HG03097 (cell line): ENCODE data around the gene PADI2.

Experiments used
- ATAC-seq: cut with Tn5 transposase; IDR thresholded peaks from one replicate; pipeline ENCODE4 v1.9.1; 2021; ENCODE audit not compliant: unreplicated experiment, low FRiP score

PADI2 gene

DNA sequence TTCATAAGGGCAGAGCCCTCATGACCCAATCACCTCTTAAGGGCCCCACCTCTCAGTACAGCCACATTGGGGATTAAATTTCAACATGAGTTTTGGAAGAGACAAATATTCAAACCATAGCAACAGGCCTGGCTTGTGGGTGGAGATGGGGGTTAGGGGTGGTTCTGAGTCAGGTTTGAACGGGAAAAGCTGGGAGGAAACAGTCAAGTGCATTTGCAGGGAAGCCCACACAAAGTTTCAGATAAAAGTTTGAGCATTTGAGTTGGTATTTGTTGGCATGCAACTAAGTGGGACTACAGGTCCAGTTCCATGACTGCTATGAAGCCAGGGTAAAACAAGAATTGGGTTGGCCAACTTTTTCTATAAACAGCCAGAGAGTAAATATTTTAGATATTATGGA lies 21.0 kb upstream of the PADI2 start:
- no peak for ATAC-seq

DNA sequence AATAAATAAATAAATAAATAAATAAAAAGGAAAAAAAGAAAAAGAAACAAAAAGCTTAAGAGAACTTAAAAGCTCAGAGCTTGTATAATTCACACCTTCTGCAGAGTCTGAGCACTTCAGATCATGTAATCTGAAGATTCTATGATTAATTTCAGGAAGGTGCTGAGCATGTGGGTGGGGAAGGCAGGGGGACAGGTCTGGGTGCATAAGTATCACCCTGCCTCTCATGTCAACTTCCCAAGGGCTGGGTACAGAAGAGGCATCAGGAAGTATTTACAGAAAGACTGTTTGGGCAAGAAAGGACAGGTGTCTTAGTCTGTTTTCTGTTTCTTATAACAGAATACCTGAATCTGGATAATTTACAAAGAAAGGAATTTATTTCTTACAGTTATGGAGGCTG lies 20.4 kb upstream of the PADI2 start:
- ATAC-seq, result no peak

DNA sequence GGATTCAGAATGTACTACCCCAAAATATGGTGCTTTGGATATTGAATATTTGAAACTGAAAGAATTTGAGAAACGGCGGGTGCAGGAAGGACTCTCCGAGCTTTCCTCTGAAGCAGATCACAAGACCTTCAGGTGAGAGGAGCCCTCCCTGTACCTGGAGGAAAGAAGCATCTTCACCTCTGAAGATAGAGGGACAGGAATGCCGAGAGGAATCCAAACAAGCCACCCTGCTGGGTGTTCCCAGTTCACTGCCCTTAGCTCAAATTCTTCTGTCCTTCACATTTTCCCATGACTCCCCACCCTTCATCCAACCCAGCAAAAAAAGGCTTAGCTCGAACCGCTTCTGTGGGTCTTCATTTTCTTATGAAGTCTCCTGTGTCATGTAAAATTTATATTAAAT lies 18.2 kb upstream of the PADI2 start:
- ATAC-seq, result no peak

DNA sequence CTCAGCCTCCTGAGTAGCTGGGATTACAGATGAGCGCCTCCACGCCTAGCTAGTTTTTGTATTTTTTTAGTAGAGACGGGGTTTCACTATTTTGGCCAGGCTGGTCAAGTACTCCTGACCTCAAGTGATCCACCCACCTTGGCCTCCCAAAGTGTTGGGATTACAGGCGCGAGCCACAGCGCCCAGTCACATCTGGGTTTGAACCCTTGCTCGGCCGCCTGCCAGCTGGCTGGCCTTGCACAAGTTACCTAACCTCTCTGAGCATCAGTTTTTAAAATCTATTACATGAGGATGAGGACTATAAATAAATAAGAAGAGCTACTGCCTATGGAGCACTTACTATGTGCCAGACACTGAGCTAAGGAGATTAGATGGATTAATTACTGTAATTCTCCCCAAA lies 17.7 kb upstream of the PADI2 start:
- ATAC-seq, result no peak

DNA sequence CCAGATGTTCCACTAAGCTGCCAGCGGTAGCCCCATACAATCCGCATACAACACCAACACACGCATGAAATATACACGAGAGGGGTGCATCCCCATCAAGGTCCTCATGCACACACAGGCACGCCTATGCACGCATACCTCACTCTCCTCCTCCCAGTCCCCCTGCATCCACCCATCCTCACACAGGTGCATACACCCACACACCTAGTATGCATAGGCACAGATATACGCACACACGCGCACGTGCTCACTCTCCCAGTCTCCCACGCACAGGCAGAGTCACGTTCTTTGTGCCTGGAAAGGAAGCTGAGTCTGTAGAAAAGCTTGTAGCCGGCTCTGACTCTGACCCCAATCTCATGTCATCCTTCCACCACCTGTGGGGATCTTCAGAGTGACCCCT lies 16.9 kb upstream of the PADI2 start:
- no peak for ATAC-seq

DNA sequence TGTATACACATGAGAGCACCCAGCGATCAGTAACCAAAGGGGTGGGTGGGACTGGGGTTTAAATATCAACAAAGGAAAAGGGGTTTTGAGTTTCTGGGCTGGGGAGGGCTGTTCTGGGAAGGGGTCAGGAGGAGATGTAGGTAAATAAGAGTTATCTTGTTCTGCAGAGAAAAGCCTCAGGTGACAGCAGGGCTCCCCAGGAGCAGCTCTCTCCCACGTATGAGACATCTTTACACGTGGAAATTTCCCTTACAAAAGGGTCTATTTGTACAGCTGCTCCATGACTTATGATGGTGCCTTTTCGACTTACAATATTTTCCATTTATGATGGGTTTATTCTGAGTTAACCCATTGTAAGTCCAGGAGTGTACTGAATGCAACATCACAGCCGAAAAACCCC lies 16.3 kb upstream of the PADI2 start:
- ATAC-seq, result no peak

DNA sequence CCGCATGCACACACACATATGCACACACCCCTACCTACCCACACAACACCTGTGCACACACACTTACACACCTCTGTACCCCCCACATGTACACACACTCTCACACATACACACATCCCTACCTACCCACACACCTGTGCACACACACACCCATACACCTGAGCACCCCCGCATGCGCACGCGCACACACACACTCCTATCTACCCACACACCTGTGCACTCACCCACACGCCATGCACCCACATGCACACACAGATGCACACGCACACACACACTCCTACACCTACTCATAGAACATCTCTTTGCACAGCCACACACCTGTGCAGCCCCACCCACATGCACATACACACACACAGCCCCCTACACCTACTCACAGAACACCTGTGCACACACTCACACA lies 15.5 kb upstream of the PADI2 start:
- ATAC-seq, result no peak

DNA sequence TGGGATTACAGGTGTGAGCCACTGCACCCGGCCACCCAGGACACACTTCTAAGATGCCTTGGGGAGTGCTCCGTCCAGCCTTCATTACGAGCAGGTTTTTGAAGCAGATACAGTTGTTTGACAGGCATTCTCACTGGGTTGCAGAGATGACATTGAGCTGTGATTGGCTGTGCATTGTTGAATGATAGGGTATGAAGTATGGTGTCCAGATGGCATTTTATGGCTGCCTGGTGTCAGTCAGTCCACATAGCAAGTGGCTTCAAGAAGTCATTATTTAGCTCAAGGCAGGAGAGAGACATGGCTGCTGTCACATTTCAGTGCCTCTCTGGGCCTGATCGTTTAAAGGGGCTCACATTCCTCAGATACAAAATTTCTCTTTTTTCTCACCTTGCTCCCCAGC lies 14.8 kb upstream of the PADI2 start:
- no peak for ATAC-seq

DNA sequence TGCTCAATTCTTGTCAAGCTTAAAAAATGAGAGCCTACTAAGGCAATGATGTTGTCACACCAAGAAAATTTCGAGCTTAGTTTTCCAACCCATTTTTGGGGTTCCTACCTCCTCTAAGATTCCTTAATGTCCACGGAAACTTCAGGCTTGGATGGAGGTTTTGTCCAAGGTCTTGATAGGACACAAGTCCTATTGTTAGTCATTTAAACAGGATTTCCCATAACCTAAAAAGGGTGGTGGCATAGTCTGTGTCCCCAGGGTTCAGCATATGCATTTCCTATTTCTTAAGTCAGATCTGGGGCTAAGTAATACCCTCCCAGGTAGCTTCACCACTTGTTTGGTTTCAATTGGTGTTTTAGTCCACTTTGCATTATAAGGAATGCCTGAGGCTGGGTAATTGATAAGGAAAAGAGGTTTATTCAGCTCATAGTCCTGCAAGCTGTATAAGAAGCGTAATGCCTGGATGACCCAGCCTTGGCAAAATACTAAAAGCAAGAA lies 10.9 kb upstream of the PADI2 start:
- no peak for ATAC-seq

DNA sequence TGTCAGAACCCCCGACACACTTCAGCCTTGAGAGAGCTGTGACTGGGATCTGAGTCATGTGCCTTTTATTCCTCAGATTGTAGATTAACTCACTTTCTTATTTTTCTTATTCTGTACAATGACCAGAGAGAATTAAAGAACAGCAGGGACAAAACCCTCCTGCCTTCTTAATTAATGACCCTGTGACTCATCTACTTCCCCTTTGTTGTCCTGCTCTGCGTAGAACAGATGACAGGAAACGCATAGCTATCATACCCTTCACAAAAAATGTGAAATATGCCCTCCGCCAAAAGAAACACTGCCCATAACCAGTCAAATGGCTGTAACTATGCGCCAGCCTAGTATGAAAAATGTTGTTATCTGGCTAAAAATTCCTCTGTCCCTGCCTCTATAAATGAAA lies 9.1 kb upstream of the PADI2 start:
- ATAC-seq, result no peak

DNA sequence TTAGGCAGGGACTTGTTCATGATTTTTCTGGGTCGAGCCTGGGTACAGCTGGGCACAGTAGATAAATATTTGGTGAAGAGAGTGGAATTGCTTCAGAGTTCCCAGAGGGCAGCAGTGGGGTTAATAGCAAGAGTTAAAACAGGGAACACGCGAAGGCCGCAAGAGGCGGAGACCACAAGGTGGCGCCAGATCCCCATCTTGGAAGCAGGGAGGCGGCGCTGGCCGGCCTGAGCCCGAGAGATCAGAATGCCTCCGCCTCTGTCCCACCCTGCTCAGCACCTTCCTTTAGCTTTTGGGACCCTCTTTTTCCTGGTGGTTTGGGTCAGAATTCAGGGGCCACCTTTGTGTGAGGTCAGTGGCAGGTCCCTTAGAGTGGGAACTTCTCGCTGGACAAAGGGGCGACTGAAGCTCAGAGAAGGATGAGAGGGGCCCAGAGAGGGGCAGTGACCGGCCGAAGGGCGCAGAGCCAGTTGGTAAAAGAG lies 6.5 kb upstream of the PADI2 start:
- no peak for ATAC-seq

DNA sequence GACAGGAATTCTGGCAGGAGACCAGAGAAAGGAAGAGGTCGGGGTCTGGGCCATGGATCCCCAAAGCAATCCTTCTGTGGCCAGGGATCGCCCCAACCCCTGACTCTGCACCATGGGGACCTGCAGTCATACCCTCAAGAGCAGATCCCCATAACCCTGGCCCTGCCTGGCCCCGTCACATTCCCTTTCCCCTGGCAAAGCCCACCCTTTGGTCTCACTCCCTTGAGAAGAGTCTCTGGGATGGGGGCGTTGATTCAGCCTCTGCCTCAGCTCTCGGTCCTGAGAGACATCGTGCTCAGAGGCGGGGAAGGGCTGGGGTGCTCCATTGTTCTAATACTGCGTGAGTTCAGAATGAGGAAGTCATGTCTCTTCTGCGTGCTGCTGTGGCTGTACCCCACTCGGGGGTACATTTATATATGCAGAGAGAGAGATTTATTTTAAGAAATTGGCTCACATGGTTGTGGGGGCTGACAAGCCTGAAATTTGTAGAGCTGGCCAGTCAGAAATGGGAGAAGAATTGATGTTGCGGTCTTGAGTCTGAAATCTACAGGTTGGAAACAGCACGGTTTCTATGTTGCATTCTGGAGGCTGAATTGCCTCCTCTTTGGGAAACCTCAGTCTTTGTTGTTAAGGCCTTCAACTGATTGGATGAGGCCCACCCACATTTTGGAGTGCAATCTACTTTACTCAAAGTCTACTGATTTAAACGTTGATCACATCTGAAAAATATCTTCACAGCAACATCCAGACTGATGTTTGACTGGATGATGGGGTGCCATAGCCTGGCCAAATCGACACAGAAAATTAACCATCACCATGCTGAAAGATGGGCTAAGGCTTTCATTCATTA lies 4.2 kb upstream of the PADI2 start:
- ATAC-seq, result no peak

DNA sequence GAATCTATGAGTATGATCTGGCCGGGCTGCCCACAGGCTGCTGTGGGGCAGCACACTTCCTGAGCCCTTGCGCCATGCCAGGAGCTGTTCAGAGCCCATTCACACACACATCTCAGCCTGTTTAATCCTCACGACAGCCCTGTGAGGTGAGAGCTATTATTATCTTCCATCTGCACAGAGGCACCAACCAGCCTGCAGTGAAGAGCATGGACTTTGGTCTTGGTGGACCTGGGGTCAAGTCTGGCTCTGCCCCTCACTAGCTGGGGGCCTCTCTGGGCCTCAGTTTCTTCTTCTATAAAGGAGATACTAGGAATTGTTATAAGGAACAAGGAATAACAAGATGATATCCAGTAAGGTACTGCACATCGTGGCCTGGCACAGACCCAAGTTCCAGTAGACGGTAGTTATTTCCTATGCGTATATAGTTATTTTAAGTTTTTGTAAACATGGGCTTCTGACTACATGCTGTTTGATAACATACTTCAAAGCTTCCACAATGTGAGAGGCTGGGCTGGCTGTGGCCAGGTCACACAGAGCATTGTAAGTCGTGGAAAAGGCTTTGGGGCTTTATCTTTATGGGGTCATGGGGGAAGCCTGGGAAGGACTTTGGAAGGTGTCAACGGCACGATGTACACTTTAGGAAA lies 3.4 kb upstream of the PADI2 start:
- no peak for ATAC-seq

DNA sequence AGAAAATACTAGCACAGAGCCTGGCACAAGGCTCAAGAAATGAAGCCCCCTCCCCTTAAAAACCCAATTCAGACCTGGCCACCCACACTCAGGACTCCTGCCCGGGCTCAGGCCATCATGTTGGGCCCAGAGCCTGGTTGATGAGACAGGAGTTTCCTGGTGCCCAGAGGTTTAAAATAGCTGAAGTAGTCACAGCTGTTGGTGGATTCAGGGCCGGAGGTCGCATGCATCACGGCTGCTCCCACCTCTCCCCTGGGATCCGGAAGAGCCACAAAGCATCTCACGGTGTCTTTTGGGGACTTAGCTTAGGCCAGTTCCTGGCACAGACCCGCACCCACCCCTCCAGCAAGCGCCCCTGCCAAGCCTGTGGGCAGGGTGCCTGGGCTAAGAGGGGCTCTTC lies 2.6 kb upstream of the PADI2 start:
- no peak for ATAC-seq

DNA sequence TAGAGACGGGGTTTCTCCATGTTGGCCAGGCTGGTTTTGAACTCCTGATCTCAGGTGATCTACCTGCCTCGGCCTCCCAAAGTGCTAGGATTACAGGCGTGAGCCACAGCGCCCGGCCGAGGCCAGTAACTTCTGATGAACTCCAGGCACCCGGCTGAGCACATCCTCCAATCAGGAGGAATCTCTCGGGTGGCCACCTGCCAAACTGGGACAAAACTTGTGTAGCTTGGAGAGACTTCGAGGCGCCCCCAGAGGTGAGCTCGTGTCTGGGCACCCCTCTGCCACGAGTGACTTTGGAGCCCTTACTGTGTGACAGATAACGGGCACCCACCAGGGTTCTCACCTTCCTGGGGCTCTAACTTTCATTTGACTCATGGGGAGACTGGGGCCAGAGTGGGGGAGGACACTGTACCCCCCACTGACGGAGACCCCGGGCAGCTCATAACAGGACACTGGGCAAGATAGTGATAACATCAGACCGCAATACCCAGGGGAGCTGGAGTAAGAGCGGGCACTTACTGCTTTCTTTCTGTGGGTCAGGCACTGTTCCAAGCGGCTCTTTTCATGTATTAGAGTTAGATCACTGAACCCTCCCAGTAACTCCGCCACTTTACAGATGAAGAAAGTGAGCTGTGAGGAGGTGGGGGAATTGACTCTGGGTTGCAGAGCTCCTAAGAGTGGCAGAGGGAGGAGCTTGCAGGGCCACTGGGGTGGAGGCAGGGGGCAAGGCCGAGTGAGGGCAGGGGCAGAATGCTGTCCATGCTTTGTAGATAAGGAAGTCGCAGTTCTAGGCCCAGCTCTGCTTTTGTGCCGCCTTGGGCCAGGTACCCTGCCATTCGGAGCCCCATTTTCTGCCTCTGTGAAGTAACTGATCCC lies 1.9 kb upstream of the PADI2 start:
- no peak for ATAC-seq

DNA sequence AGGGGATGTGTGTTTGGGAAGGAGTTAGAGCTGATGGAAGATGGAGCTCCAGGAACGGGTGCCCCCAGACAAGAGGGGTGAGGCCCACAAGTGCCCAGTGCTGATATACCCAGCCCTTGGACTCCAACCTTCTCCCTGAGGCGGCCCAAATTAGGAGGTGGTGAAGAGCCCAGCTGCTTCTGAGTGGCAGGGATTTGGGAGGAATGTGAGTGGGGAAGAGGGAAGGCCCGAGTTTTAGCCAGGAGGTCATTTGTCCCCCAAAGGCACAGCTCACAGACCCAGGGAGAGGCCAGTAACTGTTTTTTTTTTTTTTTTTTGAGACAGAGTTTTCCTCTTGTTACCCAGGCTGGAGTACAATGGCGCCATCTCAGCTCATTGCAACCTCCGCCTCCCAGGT lies 1.2 kb upstream of the PADI2 start:
- ATAC-seq, result no peak

DNA sequence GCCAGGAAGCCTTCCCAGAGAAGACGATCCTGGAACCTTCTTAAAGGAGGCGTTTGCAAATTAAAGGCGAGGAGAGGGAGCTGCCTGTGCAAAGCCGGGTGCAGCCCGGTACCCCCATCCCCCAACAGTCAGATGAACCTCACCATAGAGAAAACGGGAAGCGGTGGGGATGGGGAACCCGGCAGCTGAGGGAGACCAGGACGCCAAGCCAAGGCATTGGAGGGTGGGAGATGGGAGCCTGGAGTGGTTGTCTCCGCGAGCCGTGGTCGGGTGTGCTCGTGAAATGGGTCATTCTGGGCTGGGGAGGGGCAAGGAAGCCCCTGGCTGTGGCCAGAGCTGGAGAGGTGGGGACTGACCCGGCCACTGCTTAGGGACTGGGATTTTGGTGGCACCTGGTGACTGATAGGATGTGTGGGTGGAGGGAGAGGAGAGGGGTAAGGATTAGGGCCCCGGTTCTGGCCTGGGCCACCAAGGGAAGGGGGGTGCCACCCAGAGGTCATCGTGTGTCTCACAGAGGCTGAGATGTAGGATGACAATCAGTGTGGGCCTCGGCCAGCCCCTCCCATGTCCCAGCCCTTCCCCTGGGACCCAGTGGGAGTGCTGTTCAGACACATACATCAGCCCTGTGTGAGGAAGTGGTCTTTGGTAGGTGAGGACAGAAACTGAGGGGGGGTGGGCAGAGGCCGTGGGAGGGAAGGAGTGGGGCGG lies 676 bp upstream of the PADI2 start:
- no peak for ATAC-seq

DNA sequence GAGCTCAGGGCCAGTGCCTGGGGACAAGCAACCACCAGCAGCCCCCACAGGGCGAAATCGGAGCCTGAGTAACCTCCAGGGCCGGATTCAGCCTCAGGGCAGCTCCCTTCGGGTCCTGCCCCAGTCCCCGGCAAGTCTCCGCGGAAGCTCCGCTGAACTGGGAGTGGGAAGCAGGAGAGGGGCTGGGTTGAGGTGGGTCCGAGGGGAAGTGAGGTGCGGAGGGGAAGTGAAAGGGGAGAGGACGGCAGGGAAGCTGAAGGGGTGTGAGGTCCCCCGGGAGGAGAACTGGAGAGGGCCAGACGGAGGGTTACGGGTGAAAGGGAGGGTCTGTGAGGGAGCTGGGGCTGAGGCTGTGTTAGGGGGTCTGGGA lies 560 bp downstream of the PADI2 start:
- no peak for ATAC-seq

DNA sequence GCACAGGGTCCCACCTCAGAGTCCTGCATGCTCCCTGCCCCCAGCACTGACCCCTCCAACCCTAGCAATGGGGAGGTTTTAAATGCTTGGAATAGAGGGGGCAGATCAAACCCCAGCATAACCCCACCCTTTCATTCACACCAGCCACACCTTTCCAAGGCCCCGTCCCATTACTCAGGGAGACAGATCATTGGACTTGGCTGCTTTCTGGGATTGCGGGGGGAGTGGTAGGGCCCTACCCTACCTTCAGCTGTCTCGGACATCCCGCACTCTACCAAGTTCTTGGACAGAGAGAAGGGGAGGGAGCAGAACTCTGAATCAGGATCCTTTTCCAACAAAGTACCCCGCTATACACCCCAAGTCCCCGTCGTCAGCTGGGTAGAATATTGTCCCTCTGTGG lies 983 bp downstream of the PADI2 start:
- ATAC-seq, result no peak

DNA sequence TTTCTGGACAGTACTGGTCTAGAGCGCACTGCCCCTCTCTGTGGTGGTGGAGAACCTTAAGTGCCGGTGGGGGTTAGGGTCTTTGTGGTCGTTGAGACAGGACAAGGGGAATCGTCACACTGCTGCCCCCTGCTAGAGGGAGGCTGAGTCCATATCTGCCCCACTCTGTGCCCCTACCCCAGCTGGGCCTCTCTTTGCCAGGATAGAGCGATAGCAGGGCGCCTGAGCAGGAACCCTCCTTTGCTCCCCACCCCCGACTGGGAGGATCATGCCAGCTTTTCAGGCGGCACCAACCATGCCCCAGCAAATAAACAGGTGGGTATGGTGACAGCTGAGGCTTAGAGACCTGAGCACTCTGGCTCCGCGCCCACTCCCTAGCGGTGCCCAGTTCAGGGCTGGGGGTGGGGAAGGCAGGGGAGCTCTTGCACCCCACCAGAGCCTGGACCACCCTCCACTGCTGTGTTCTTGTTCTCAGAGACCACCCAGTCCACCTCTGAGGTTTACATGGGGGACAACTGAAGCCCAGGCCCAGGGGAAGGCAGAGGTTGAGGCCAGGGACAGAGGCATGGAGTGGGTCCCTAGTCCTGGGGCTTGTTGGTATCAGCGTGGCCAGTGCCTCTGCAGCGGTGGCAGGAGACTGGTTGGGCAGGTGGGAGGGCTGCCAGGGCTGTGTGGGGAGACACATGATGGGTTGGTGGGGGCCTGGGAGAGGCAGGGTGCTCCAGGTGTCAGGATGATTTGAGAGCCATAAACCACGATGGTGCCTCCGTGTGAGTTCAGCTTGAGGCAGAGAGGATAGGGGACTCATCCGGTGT lies 1.6 kb downstream of the PADI2 start:
- ATAC-seq, result no peak
